Kidney (tissue), 14 donors: ENCODE measurements around the gene CYGB. TPM values are rescaled to one million over a fixed set of nuclear protein-coding genes. Genes with fewer than 3 reads are reported as not detected.

Source experiments
- DNase-seq, 5 donors: peaks; one replicate each; pipeline ENCODE4 v3.0.0-alpha.2; 2013 to 2020
- FAIRE-seq: peaks from 2 replicates; lab custom pipeline; 2012; peaks lifted over from hg19 to GRCh38; lab: Jason Lieb, UNC
- H3K27ac ChIP-seq, 2 donors: one replicate each; pipeline ENCODE4 v1.7.0; 2013; ENCODE audit warnings: low read depth in 2 of 2, low read length in 2 of 2, inconsistent platforms in 1 of 2
- H3K27me3 ChIP-seq: one replicate; pipeline ENCODE4 v1.7.1; 2013; ENCODE audit warnings: low read length, inconsistent platforms; ENCODE audit not compliant: control insufficient read depth, insufficient read depth
- H3K36me3 ChIP-seq, 3 donors: one replicate each; pipeline versions ENCODE4 v1.7.0 to v1.7.1; 2013; ENCODE audit warnings: low read length in 3 of 3, control low read depth in 1 of 3, inconsistent platforms in 1 of 3; ENCODE audit not compliant: insufficient read depth in 3 of 3, control insufficient read depth in 2 of 3
- H3K4me1 ChIP-seq, 3 donors: one replicate each; pipeline versions ENCODE4 v1.7.0 to v1.7.1; 2013; ENCODE audit warnings: low read length in 3 of 3, inconsistent platforms in 1 of 3, low read depth in 1 of 3; ENCODE audit not compliant: control insufficient read depth in 2 of 3, insufficient read depth in 2 of 3
- H3K4me3 ChIP-seq, 3 donors: one replicate each; pipeline versions ENCODE4 v1.7.0 to v1.8.1; 2013; ENCODE audit warnings: low read length in 3 of 3, control low read depth in 1 of 3, inconsistent platforms in 1 of 3
- H3K9ac ChIP-seq, 3 donors: one replicate each; pipeline versions ENCODE4 v1.7.0 to v1.7.1; 2013; ENCODE audit warnings: low read length in 3 of 3, control low read depth in 1 of 3, inconsistent platforms in 1 of 3
- H3K9me3 ChIP-seq, 3 donors: one replicate each; pipeline versions ENCODE4 v1.7.0 to v1.7.1; 2013; ENCODE audit warnings: low read length in 3 of 3, control low read depth in 1 of 3, inconsistent platforms in 1 of 3; ENCODE audit not compliant: control insufficient read depth in 2 of 3, insufficient read depth in 1 of 3
- CTCF ChIP-seq: IDR thresholded peaks from 3 replicates; pipeline ENCODE4 v1.5.1; 2012; ENCODE audit warnings: mild to moderate bottlenecking, moderate library complexity, borderline replicate concordance; ENCODE audit not compliant: insufficient read depth; ENCODE audit errors: extremely low read depth
- intact Hi-C: fragments of 100-400 bp; cut with DNase I; formaldehyde crosslinking; loops from one replicate; pipeline ENCODE4 v1.11.1; 2022
- polyA plus RNA-seq: library from polyadenylated mRNA; stranded (reverse); fragments of 350-450 nt; fragmentation: Illumina TruSeq; extraction: RNeasy Lipid Tissue Mini Kit (QIAGEN cat#74804); gene quantifications from one replicate; pipeline ENCODE4 v1.2.3, GENCODE V29; 2014; ENCODE audit warnings: low read depth, low replicate concordance; ENCODE audit not compliant: insufficient read depth
- total RNA-seq: library from RNA; stranded (reverse); fragmentation: NEBNext Ultra II Directional; extraction: Animal tissue kit (Norgen Biotek cat#: 25700); gene quantifications from one replicate; pipeline ENCODE4 v1.2.1, GENCODE V29; 2021
- donor health status: control.
- donor health status: control.
- donor health status: control.
- donor health status: control.
- donor health status: control.
- donor health status: DM: yes; HTN: yes; CAD: no.
- donor health status: Normal renal cell carcinoma (clear cell type).

The CYGB gene
- total and polyA plus RNA-seq, 2 donors from 2014 or later = 6.7 to 12.6 TPM

DNA sequence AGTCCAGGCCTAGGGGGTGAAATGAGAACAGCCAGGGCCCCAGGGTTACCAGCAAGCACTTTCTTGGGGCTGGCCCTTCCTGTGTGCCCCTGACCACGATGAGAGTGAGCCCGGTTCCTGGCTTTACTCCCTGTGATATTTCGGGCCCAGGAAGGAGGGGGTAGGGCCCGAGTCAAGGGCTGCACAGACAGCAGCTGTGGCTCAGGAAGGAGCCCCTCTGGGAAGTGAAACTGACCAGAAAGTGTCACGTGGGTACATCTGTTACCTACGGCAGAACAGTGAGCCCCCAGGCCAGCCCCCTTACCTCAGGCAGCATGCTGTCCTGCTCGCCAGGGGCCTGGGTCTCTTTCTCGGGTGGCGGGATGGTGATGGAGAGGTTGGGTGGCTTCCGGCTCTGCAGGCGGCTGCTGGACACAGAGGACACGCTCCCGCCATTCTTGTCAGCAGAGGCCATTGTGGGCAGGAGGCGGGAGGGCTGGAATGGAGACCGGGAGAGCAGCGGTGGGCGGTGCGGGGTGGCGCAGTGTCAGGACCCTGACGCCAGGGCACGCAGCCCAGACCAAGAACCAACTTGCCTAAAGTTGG, 56.3 kb downstream of the CYGB start:
- no peak for TF ChIP-seq CTCF
- Histone ChIP-seq H3K4me1 (no peaks in the 10 kb centered on the region), H3K9me3 (no peaks in the 10 kb centered on the region), H3K4me3 (no peak overlapping the region), H3K27me3 (no peaks in the 10 kb centered on the region), H3K36me3 (no peaks in the 10 kb centered on the region), H3K27ac (no peak overlapping the region), H3K9ac (no peak overlapping the region)
- no peak for FAIRE-seq
- no peak for DNase-seq
- intact Hi-C loops = no loop called here

DNA sequence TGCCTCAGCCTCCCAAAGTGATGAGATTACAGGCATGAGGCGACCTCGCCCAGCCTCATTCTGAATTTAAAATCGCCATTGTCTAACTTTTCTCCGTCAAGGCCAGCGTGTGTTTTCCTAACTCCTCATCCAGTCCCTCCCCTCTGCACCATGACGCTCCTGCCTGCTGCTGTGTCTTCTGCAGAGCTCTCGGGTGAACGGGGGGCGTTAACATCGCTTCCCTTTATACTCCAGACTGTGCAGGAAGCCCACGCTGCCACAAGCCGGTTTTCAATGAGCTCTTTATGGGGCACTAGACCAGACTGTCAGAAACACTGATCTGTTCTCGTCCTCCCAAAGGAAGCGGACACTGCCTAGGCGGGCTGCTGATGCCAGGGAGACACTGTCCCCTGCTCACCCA, 56.9 kb downstream of the CYGB start:
- no peak overlapping the region for H3K27ac ChIP-seq
- no peaks in the 10 kb centered on the region for H3K36me3 ChIP-seq
- no peak for TF ChIP-seq CTCF
- FAIRE-seq (no peak), DNase-seq (peak in 3 of 5 donors; percentile 75 to 85 (median 80))
- H3K4me1 ChIP-seq = no peaks in the 10 kb centered on the region
- no peak overlapping the region for H3K4me3 ChIP-seq
- intact Hi-C loops = no loop called here
- no peaks in the 10 kb centered on the region for H3K9me3 ChIP-seq
- H3K9ac ChIP-seq = no peak overlapping the region
- no peaks in the 10 kb centered on the region for H3K27me3 ChIP-seq

GRCh38 chr17:76479515-76480060, 57.9 kb downstream of the CYGB start:
- no peak for FAIRE-seq
- TF ChIP-seq CTCF = no peak
- Histone ChIP-seq H3K4me3 (no peak overlapping the region), H3K27ac (no peak overlapping the region), H3K9ac (no peak overlapping the region), H3K27me3 (no peaks in the 10 kb centered on the region), H3K36me3 (no peaks in the 10 kb centered on the region), H3K4me1 (no peaks in the 10 kb centered on the region), H3K9me3 (no peaks in the 10 kb centered on the region)
- peak in 1 of 5 donors; percentile 58 for DNase-seq
- intact Hi-C loops = no loop called here
